NCI-H1105 (cell line): ENCODE data around the gene CCBE1.

Source experiments
- DNase-seq: peaks from one replicate; lab custom pipeline; 2025; lab: John Stamatoyannopoulos, UW

Gene CCBE1

GRCh38 chr18:59619816-59620215 lies 77.4 kb downstream of the CCBE1 start:
- no peak for DNase-seq

GRCh38 chr18:59617468-59617932 lies 79.7 kb downstream of the CCBE1 start:
- DNase-seq: no peak

GRCh38 chr18:59616501-59616900 lies 80.7 kb downstream of the CCBE1 start:
- no peak for DNase-seq

GRCh38 chr18:59613903-59614302 lies 83.3 kb downstream of the CCBE1 start:
- DNase-seq: no peak

GRCh38 chr18:59612381-59612780 lies 84.8 kb downstream of the CCBE1 start:
- no peak for DNase-seq

- no peak for DNase-seq
These were observed 86.6 kb downstream of the CCBE1 start for GRCh38 chr18:59610546-59611140.

GRCh38 chr18:59609654-59610053 lies 87.6 kb downstream of the CCBE1 start:
- DNase-seq: no peak

DNA sequence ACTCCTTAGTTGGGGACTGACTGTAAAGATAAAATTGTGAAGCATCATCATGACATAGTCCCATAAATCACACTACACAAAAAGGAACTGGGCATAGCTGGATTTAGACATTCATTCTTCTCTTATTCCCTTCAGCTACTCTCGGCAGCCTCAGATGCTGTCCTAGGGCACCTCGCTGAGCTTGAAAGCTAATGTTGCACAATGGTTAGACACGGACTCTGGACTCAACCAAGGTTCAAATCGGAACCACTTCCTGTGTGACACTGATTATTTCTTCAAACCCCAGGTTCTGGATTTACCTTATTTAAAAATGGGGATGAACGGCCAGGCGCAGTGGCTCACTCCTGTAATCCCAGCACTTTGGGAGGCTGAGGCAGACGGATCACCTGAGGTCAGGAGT lies 89.8 kb downstream of the CCBE1 start:
- no peak for DNase-seq

DNA sequence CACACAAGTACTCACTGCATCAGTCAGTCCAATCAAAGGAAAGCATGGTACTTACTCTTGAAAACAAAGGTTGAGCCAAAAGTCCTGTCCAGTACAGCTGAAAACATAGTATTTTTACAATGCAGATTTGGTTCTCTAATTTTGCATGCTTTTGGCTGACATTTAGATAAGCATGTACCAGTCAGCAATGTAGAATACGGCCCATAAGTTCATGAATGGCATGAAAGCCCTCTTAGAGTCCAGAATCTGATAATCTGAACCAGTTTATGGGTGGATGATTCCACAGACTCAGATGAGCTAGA lies 90.2 kb downstream of the CCBE1 start:
- DNase-seq: no peak

- no peak for DNase-seq
These were observed 90.8 kb downstream of the CCBE1 start for GRCh38 chr18:59606193-59607077.

DNA sequence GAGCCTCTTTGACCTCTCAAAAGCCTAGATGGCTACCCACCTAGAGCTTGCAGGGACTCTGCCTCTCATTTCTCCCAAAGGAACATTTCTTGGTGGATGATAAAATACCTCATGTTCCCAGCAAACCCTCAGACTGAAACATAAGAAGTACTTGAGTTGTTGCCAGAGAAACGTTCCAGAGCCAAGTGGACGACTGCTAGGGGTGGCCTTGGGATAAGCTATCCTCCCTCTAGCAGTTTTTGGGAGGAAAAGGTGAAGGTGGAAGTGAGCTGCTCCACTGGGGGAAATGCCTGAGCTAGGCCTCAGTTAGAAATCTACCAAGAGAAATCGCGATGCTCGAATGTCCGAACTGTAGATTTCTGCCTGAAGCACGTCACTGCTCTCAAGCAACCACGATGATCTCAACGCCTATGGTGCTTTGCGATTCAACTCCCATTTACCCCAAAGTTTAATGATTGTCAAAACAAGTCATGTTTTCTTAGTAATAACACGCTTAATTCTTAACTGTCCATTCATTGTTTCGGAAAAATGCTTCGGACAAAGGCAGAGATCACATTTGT lies 91.5 kb downstream of the CCBE1 start:
- no peak for DNase-seq

- DNase-seq: no peak
These were observed 92.3 kb downstream of the CCBE1 start for GRCh38 chr18:59604877-59605276.

GRCh38 chr18:59597049-59597448 lies 100.2 kb downstream of the CCBE1 start:
- DNase-seq: no peak

- no peak for DNase-seq
These were observed 103.9 kb downstream of the CCBE1 start for GRCh38 chr18:59593291-59593717.

GRCh38 chr18:59592624-59593023 lies 104.6 kb downstream of the CCBE1 start:
- DNase-seq: no peak

DNA sequence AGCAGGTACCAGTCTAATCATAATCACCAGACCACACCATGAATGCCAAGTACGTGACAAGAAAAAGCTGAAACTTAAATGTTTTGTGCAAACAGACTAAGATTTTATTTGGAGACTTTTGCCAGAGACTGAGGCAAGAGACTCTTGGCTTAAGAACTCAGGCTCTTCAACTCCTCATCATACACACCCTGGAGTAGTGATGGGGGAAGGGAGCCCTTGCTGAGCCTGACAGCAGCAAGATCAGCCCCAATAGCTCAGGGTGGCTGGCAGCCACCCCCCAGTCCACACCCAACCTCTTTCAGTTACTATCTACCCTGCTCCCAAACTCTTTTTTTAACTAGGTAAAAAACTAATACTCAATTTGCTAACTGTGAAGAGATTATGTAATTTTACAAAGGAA lies 114.8 kb downstream of the CCBE1 start:
- DNase-seq: no peak

- no peak for DNase-seq
These were observed 117.7 kb downstream of the CCBE1 start for GRCh38 chr18:59579509-59579908.

DNA sequence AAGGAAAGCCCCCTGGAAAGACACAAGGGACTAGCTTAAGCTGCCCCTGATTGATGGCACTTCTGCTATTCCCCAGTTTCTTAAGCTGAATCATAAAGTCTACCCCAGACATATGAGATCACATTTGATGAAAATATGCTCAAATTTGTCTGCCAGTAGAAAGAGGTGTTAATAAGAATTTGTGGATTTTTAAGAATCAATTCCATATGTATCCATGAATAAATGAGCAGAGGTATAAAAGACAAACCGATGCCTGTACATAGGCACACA lies 119.9 kb downstream of the CCBE1 start:
- no peak for DNase-seq

DNA sequence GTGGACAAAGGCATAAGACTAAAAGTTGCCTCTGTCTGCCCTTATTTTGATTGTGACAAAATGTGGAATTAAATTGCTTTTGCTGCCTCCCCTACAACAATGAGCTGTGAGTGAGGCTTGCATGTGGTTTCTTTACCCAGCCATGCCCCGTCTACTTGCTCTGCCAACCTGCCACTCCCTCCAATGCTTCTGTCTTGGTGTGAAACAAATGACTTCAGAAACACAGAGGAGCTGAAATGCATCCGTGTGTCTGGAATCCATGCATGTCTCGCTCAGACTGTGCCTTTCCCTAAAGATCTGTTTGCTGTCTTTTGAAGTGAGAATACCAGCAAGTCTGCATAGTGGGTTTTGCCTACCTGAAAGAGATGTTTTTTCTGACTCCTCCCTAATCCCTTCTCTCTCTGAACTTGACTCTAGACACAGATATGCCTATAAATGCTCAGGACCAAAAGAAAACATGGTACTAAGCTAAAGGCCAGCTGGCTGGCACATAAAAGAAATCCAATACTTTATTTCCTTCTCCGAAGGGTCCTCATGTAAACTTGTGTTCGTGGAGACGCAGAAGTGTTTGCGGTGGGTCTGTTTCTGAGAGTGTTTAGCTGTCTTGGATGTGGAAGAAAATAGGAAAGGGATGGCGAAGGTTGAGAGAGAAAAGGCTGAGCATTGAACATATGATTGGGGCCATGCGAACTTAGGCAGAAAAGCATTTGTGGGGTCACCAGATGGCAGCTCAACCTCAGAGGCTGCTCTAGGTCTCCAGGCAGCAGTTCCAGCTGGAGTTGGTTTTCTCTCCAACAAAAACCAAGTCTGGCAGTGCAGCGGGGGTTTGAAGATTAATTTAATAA lies 120.5 kb downstream of the CCBE1 start:
- no peak for DNase-seq

GRCh38 chr18:59575995-59576394 lies 121.2 kb downstream of the CCBE1 start:
- no peak for DNase-seq

DNA sequence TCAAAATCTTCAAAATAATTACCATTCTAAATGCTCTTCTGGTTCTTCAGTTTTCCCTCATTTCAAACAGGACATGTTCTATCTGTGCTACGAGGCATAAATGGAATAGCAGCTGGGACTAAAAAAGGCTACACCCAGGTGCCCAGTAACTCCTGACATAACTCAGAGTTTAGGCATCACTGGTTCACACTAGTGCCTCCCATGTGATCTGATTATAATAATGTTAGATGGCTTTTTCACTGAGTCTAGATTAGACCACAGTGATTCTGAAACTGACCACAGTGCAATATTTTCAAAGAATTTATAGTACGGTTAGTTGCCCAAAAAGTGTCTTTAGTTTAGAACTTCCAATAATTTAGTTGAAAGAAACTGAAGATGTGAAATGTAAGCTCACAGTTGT lies 123.3 kb downstream of the CCBE1 start:
- DNase-seq: no peak

DNA sequence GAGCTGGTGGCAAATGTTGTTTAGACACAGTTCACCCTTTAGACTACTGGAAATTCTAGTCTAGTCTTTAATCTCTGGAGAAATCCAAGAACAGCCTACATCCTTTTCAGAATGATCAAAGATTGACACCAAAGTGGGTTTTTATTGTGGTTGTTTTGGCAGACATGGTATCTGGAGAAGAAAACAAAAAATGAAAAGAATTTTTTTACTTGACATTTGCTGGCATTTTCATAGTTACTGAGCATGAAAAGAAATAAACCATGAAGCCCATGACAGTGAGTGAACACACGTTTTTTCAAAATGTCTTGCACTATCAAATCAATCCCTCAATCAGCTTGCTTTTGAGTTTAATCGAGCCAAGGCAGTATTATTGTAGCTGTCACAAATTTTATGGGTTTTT lies 125.3 kb downstream of the CCBE1 start:
- no peak for DNase-seq

DNA sequence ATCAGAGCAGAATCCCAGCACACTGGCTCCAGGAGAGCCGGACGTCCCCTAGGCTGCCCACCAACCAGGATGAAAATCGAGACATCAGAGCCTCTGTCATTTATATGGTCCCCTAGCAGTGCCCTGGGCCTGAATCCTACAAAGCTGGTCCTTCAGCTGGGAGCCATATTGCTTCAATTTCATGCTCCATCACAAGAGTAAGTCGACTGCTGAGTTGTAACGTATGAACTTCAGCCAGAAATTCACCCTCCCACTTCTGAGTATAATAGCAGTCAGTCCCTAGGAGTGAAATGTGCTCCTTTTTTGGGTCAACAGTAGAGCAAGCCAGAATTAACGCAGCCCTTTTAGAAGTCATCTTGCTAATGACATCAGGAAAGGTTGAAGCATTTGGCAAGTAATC lies 126.4 kb downstream of the CCBE1 start:
- DNase-seq: no peak
